Measurements from ENCODE around the gene ADAM22.

GRCh38 chr7:88226201-88226600 lies 292.1 kb downstream of the ADAM22 start:
- TF ChIP-seq POLR2A (IDR thresholded peaks at IDR 0.05) (no peak), CTCF (IDR thresholded peaks at IDR 0.05 in 8 of 11, conservative IDR thresholded peaks at IDR 0.05 in 3 of 11) (no peak), POLR2AphosphoS5 (IDR thresholded peaks at IDR 0.05) (no peak)

Measured in spleen (tissue), 7 donors.